ENCODE data around the gene GPR151.

GRCh38 chr5:146463446-146463845 lies 52.5 kb downstream of the GPR151 start:
- TF ChIP-seq CTCF (IDR thresholded peaks at IDR 0.05) = no peak
- no peak for TF ChIP-seq POLR2A (IDR thresholded peaks at IDR 0.05)
- no peak for TF ChIP-seq POLR2AphosphoS5 (IDR thresholded peaks at IDR 0.05)

Data from breast epithelium (tissue), 3 donors.